Epidermal melanocyte (primary cell): Measurements from ENCODE around the gene QPRT.
"Not testable (repeated sequence)": the region's sequence is repeated elsewhere in the genome, so short reads cannot be mapped to it uniquely, and the experiment has no call there.

ENCODE experiments used
- DNase-seq: peaks from one replicate; pipeline ENCODE4 v3.0.0; 2011; ENCODE audit warnings: low spot score; ENCODE audit not compliant: insufficient read length

QPRT gene

GRCh38 chr16:29678691-29679267 is at the start of gene QPRT:
QPRT (plus strand) TSS chr16:29679180; CDS start chr16:29679198, 18 bp downstream.
- DNase-seq = peak; percentile 93

GRCh38 chr16:29629318-29629717 is 49.7 kb upstream of the QPRT start:
- DNase-seq = not testable (repeated sequence)

GRCh38 chr16:29631658-29632057 is 47.3 kb upstream of the QPRT start:
- DNase-seq = not testable (repeated sequence)

- DNase-seq = not testable (repeated sequence)
Observed at GRCh38 chr16:29635902-29636301, 43.1 kb upstream of the QPRT start.

- not testable (repeated sequence) for DNase-seq
Observed at GRCh38 chr16:29636368-29636767, 42.6 kb upstream of the QPRT start.

- not testable (repeated sequence) for DNase-seq
Observed at GRCh38 chr16:29638751-29639150, 40.2 kb upstream of the QPRT start.

- DNase-seq = no peak
Observed at GRCh38 chr16:29641561-29641960, 37.4 kb upstream of the QPRT start.

- no peak for DNase-seq
Observed at GRCh38 chr16:29643596-29643995, 35.4 kb upstream of the QPRT start.

- no peak for DNase-seq
Observed at GRCh38 chr16:29644338-29644857, 34.6 kb upstream of the QPRT start.

GRCh38 chr16:29644973-29645693 is 33.8 kb upstream of the QPRT start:
- no peak for DNase-seq

- no peak for DNase-seq
Observed at GRCh38 chr16:29645694-29646187, 33.2 kb upstream of the QPRT start.

- no peak for DNase-seq
Observed at GRCh38 chr16:29646947-29647346, 32.0 kb upstream of the QPRT start.

- DNase-seq = no peak
Observed at GRCh38 chr16:29649588-29650494, 29.1 kb upstream of the QPRT start.

- no peak for DNase-seq
Observed at GRCh38 chr16:29650771-29651170, 28.2 kb upstream of the QPRT start.

- no peak for DNase-seq
Observed at GRCh38 chr16:29651774-29652349, 27.1 kb upstream of the QPRT start.

- no peak for DNase-seq
Observed at GRCh38 chr16:29653471-29653870, 25.5 kb upstream of the QPRT start.

- DNase-seq = not testable (repeated sequence)
Observed at GRCh38 chr16:29653890-29654289, 25.1 kb upstream of the QPRT start.

- DNase-seq = no peak
Observed at GRCh38 chr16:29656688-29657523, 22.1 kb upstream of the QPRT start.

GRCh38 chr16:29658705-29659104 is 20.3 kb upstream of the QPRT start:
- no peak for DNase-seq

GRCh38 chr16:29662000-29662728 is 16.8 kb upstream of the QPRT start:
- DNase-seq = no peak
